ENCODE data around the gene PTPN7. TPM values are rescaled to one million over a fixed set of nuclear protein-coding genes. Genes with fewer than 3 reads are reported as not detected.

Gene PTPN7
- total RNA-seq = 1 to 10 TPM in 1 of 4 donors, under 1 TPM in 3; 0.28 to 1.7 (median 0.66) TPM
- polyA plus RNA-seq = 0.29 TPM
- long read RNA-seq, donor 1, partial matches to known transcripts = 0 of 6 reads
- long read RNA-seq, donor 1, other reads (novel, unspliced or antisense) = 3 of 6 reads
- long read RNA-seq, donor 2 = 0 reads
- long read RNA-seq, donor 3, partial matches to known transcripts = 1 of 3 reads
- long read RNA-seq, donor 3, other reads (novel, unspliced or antisense) = 2 of 3 reads
- long read RNA-seq, donor 4 = 0 reads

GRCh38 chr1:202160377-202160940 lies at the start of gene PTPN7:
PTPN7 (minus strand) TSS chr1:202160602; CDS start chr1:202159402, 1,200 bp downstream.
- WGBS = 78% methylated on average over 17 of the region's 17 CpGs
- H3K27ac ChIP-seq (ENCODE audit: low read length) = no peak within 1 kb of the TSS
- DNase-seq (peak in 2 of 3 donors; percentile 72 to 75), ATAC-seq (peak in 1 of 2 donors; percentile 10)
- no peak within 1 kb of the TSS for H3K4me3 ChIP-seq (ENCODE audit: low read length)
- no peaks in the 10 kb centered on the region for H3K27me3 ChIP-seq (ENCODE audit: control insufficient read depth, insufficient read depth)
- intact Hi-C loops (cut with DNase I) = no loop called here
- H3K4me1 ChIP-seq (ENCODE audit: control insufficient read depth, insufficient read depth, low read length) = peaks cover 2% of the 10 kb centered on the region
- no peaks in the 10 kb centered on the region for H3K9me3 ChIP-seq (ENCODE audit: control insufficient read depth, low read length)

GRCh38 chr1:202208351-202208857 lies 48.0 kb upstream of the PTPN7 start:
- no peaks in the 10 kb centered on the region for H3K4me1 ChIP-seq (ENCODE audit: control insufficient read depth, insufficient read depth, low read length)
- no peaks in the 10 kb centered on the region for H3K9me3 ChIP-seq (ENCODE audit: control insufficient read depth, low read length)
- intact Hi-C loops (cut with DNase I) = no loop called here
- H3K27me3 ChIP-seq (ENCODE audit: control insufficient read depth, insufficient read depth) = no peaks in the 10 kb centered on the region
- no peak overlapping the region for H3K4me3 ChIP-seq (ENCODE audit: low read length)
- WGBS = 82% methylated on average over 11 of the region's 11 CpGs
- DNase-seq (no peak), ATAC-seq (no peak)
- no peak overlapping the region for H3K27ac ChIP-seq (ENCODE audit: low read length)

GRCh38 chr1:202207292-202207691 lies 46.9 kb upstream of the PTPN7 start:
- intact Hi-C loops (cut with DNase I) = no loop called here
- ATAC-seq (peak in 1 of 2 donors; percentile 62), DNase-seq (peak in 2 of 3 donors; percentile 29 to 55)
- Histone ChIP-seq H3K27me3 (ENCODE audit: control insufficient read depth, insufficient read depth) (no peaks in the 10 kb centered on the region), H3K27ac (ENCODE audit: low read length) (no peak overlapping the region), H3K9me3 (ENCODE audit: control insufficient read depth, low read length) (no peaks in the 10 kb centered on the region), H3K4me3 (ENCODE audit: low read length) (no peak overlapping the region), H3K4me1 (ENCODE audit: control insufficient read depth, insufficient read depth, low read length) (no peaks in the 10 kb centered on the region)
- 43% methylated on average over 1 of the region's 1 CpG for WGBS

GRCh38 chr1:202205523-202206190 lies 45.3 kb upstream of the PTPN7 start:
- no peak for ATAC-seq
- no peak overlapping the region for H3K27ac ChIP-seq (ENCODE audit: low read length)
- H3K9me3 ChIP-seq (ENCODE audit: control insufficient read depth, low read length) = no peaks in the 10 kb centered on the region
- H3K4me3 ChIP-seq (ENCODE audit: low read length) = no peak overlapping the region
- H3K4me1 ChIP-seq (ENCODE audit: control insufficient read depth, insufficient read depth, low read length) = no peaks in the 10 kb centered on the region
- WGBS = 74% methylated on average over 5 of the region's 5 CpGs
- intact Hi-C loops (cut with DNase I) = no loop called here
- H3K27me3 ChIP-seq (ENCODE audit: control insufficient read depth, insufficient read depth) = no peaks in the 10 kb centered on the region
- no peak for DNase-seq

- Histone ChIP-seq H3K27me3 (ENCODE audit: control insufficient read depth, insufficient read depth) (no peaks in the 10 kb centered on the region), H3K27ac (ENCODE audit: low read length) (peak overlapping the region; percentile 89), H3K4me1 (ENCODE audit: control insufficient read depth, insufficient read depth, low read length) (no peaks in the 10 kb centered on the region), H3K9me3 (ENCODE audit: control insufficient read depth, low read length) (no peaks in the 10 kb centered on the region), H3K4me3 (ENCODE audit: low read length) (no peak overlapping the region)
- ATAC-seq = no peak
- 21% methylated on average over 1 of the region's 1 CpG for WGBS
- intact Hi-C loops (cut with DNase I) = no loop called here
- no peak for DNase-seq
These were observed 43.7 kb upstream of the PTPN7 start for GRCh38 chr1:202204065-202204464.

GRCh38 chr1:202203238-202204039 lies 43.0 kb upstream of the PTPN7 start:
- Histone ChIP-seq H3K4me1 (ENCODE audit: control insufficient read depth, insufficient read depth, low read length) (no peaks in the 10 kb centered on the region), H3K9me3 (ENCODE audit: control insufficient read depth, low read length) (no peaks in the 10 kb centered on the region), H3K27me3 (ENCODE audit: control insufficient read depth, insufficient read depth) (no peaks in the 10 kb centered on the region), H3K27ac (ENCODE audit: low read length) (peak overlapping the region; percentile 89), H3K4me3 (ENCODE audit: low read length) (no peak overlapping the region)
- WGBS = 48% methylated on average over 13 of the region's 13 CpGs
- intact Hi-C loops (cut with DNase I) = no loop called here
- DNase-seq = no peak
- no peak for ATAC-seq

GRCh38 chr1:202202500-202203168 lies 42.2 kb upstream of the PTPN7 start:
- Histone ChIP-seq H3K27ac (ENCODE audit: low read length) (peak overlapping the region; percentile 89), H3K27me3 (ENCODE audit: control insufficient read depth, insufficient read depth) (no peaks in the 10 kb centered on the region), H3K4me3 (ENCODE audit: low read length) (no peak overlapping the region), H3K4me1 (ENCODE audit: control insufficient read depth, insufficient read depth, low read length) (no peaks in the 10 kb centered on the region), H3K9me3 (ENCODE audit: control insufficient read depth, low read length) (no peaks in the 10 kb centered on the region)
- intact Hi-C loops (cut with DNase I) = no loop called here
- DNase-seq (peak; percentile 52 to 78 (median 77)), ATAC-seq (peak; percentile 76)
- WGBS = 64% methylated on average over 7 of the region's 7 CpGs

- no peak for DNase-seq
- Histone ChIP-seq H3K27me3 (ENCODE audit: control insufficient read depth, insufficient read depth) (no peaks in the 10 kb centered on the region), H3K27ac (ENCODE audit: low read length) (peak overlapping the region; percentile 87), H3K4me3 (ENCODE audit: low read length) (no peak overlapping the region), H3K4me1 (ENCODE audit: control insufficient read depth, insufficient read depth, low read length) (no peaks in the 10 kb centered on the region), H3K9me3 (ENCODE audit: control insufficient read depth, low read length) (no peaks in the 10 kb centered on the region)
- intact Hi-C loops (cut with DNase I) = no loop called here
- ATAC-seq = no peak
- WGBS = 48% methylated on average over 4 of the region's 4 CpGs
These were observed 41.6 kb upstream of the PTPN7 start for GRCh38 chr1:202201971-202202370.

- DNase-seq (no peak), ATAC-seq (no peak)
- no peaks in the 10 kb centered on the region for H3K27me3 ChIP-seq (ENCODE audit: control insufficient read depth, insufficient read depth)
- H3K4me3 ChIP-seq (ENCODE audit: low read length) = no peak overlapping the region
- intact Hi-C loops (cut with DNase I) = no loop called here
- no peak overlapping the region for H3K27ac ChIP-seq (ENCODE audit: low read length)
- WGBS = 47% methylated on average over 3 of the region's 3 CpGs
- H3K4me1 ChIP-seq (ENCODE audit: control insufficient read depth, insufficient read depth, low read length) = no peaks in the 10 kb centered on the region
- H3K9me3 ChIP-seq (ENCODE audit: control insufficient read depth, low read length) = no peaks in the 10 kb centered on the region
These were observed 40.9 kb upstream of the PTPN7 start for GRCh38 chr1:202201266-202201665.

GRCh38 chr1:202200669-202201068 lies 40.3 kb upstream of the PTPN7 start:
- ATAC-seq = peak; percentile 65 to 79
- WGBS = 51% methylated on average over 8 of the region's 8 CpGs
- Histone ChIP-seq H3K4me3 (ENCODE audit: low read length) (no peak overlapping the region), H3K27ac (ENCODE audit: low read length) (peak overlapping the region; percentile 95), H3K9me3 (ENCODE audit: control insufficient read depth, low read length) (no peaks in the 10 kb centered on the region), H3K27me3 (ENCODE audit: control insufficient read depth, insufficient read depth) (no peaks in the 10 kb centered on the region), H3K4me1 (ENCODE audit: control insufficient read depth, insufficient read depth, low read length) (no peaks in the 10 kb centered on the region)
- intact Hi-C loops (cut with DNase I) = no loop called here
- DNase-seq = peak; percentile 59 to 89 (median 81)
